Measurements from ENCODE around the gene FOXP1.

- TF ChIP-seq CTCF (IDR thresholded peaks at IDR 0.05; ENCODE audit: insufficient read depth, low read length, poor library complexity, severe bottlenecking) = no peak
- TF ChIP-seq EZH2phosphoT487 (conservative IDR thresholded peaks at IDR 0.05; ENCODE audit: low read length) = no peak
Observed at GRCh38 chr3:71120012-71120411, 463.5 kb downstream of the FOXP1 start.

Measured in SU-DHL-6 (cell line).